GM19193 (cell line): ENCODE results near the gene NHSL2.

Source experiments
- POLR2A ChIP-seq: IDR thresholded peaks from 4 replicates; pipeline ENCODE4 v1.6.1; 2011; ENCODE audit not compliant: insufficient read depth, insufficient read length; ENCODE audit errors: extremely low read depth

The NHSL2 gene

GRCh38 chrX:72020204-72020603 lies 109.6 kb downstream of the NHSL2 start:
- no peak for TF ChIP-seq POLR2A

- no peak for TF ChIP-seq POLR2A
Measured at GRCh38 chrX:72020788-72021187, 110.1 kb downstream of the NHSL2 start.

DNA sequence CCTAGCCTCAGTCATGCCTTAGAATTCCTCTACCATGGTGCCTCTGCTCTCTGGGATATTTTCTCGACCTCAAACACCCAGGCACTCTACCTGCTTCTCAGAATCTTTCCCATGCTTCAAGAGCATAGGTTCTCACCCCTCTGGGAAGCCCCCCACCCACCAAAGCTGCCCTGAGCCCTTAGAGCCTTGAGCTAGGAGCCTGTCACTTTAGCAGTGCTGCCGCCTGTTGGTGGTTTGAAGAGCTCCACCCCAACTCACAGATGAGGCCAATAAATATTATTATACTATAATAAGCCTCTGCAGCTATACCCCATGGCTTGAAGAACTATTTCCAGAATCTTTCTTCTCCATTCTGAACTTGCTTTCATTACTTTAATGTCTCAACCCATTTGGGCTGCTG lies 111.3 kb downstream of the NHSL2 start:
- no peak for TF ChIP-seq POLR2A

- TF ChIP-seq POLR2A: no peak
Measured at GRCh38 chrX:72023071-72023470, 112.4 kb downstream of the NHSL2 start.

DNA sequence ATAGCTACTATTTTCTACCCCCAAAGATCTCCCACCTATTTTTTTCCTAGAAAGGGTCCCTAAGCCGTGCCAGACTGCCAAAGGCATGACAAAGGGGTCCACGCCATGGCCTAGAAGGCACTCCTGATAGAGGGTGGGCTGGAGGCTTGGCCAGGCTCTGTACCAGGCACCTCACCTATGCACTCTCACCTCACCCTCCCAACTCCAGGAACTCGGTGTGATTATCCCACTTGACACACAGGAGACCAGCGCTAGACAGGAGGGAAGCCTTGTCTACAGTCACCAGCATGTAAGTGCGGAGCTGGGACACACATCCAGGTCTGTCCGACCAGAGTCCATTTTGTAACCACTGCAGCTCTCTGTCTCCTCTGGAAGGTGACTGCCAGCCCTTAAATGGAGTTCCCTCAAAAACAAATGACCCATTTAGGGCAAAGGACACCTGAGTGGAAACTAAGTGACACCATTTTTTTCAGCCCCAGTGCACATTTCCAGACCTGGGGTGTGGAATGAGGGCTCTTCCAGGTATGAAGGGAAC lies 114.7 kb downstream of the NHSL2 start:
- no peak for TF ChIP-seq POLR2A

- no peak for TF ChIP-seq POLR2A
Measured at GRCh38 chrX:72026341-72027023, 115.8 kb downstream of the NHSL2 start.

- TF ChIP-seq POLR2A: no peak
Measured at GRCh38 chrX:72027024-72027913, 116.6 kb downstream of the NHSL2 start.

DNA sequence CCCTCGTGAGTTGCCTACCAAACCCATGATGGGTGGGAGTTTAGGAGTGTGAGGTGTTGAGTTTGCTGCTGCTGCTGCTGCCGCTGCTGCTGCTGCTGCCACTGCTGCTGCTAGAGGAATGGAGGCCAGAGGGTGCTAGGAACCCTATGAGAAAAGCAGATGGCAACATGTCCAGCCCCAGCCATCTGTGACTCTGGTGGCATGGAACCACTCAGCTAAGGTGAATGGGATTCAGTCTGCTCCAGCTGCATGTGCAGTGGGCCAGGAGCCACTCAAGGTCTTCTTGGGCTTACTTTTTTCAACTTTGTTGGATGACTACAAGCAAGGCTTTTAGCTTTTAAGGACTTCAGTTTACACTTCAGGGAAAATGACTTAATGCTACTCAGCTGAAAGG lies 117.3 kb downstream of the NHSL2 start:
- no peak for TF ChIP-seq POLR2A

DNA sequence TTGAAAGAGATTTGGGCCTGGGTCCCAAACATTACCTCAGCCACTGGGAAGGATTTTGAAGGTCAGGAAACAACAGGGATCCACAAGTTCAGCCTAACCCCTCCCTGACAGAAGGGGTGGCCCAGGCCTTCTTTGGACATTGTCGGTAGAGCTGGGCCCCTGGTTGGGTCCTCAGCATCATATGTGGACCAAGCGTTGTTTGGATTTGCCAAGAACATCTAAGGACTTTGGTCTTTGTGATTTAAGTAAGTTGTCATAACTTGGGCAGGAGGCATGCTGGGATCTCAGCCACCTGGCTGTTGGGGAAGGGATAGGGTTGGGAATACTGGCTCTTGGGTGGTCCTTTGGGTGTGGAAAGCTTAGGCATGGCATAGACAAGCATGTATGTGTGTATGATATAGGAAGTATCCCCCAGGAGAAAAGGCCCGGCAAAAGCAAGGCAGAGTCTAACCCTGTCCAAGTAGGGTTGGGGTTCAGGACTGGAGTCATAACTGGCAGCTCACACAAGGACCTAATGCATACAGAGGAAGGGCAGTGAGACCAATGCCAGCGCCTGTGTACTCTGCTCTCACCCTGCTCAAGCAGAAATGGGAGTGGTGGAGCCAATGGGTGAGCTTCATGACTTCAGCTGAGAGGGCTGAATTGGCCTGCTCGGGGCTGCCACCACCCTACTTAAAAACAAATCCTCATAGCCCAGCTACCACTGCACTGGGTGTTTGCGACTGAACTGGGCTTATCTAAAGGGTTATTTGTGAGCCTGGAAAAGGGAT lies 118.2 kb downstream of the NHSL2 start:
- TF ChIP-seq POLR2A: no peak

DNA sequence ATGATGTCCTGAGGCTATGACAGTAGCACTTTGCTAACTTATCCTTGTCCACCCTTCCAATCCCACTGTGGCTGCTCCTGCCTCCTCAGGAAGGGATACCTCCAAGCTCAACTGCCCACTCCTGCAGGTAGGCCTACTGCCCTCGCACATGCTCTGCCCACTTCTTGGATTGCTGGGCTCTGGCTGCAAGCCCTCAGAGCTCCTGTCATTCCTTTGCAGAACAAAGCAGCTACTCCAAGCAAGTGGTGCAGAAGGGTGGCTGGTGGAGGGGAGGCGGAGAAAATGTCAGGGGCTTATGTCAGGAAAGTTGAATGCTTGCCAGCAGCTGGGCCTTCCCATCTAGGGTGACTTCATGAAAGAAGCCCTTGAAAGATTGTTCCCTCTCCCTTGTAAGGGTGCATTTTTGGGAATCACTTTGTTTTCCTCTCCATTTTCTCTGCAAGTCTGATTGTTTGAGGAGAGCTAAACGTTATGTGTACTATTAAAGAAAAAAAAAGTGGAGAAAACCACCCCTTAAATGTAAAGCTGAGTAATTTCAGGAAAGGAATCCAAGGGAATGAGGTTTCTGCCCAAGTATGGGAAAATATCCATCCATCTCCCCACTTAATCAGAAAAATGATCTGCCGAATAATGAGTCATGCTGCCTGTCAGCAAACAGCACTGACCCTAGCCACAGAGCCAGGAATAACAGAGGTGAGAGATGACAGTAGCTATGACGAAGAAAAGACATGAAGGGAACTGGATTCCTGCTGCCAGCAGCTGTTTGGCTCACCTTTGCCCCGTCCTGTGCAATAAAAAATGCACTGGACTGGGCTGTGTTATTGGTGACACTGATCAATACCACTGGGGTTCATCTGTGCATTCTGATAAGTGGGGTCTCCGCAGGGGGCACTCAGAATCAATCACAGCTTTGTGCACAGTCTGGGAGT lies 119.1 kb downstream of the NHSL2 start:
- no peak for TF ChIP-seq POLR2A

- TF ChIP-seq POLR2A: no peak
Measured at GRCh38 chrX:72030431-72030830, 119.8 kb downstream of the NHSL2 start.

DNA sequence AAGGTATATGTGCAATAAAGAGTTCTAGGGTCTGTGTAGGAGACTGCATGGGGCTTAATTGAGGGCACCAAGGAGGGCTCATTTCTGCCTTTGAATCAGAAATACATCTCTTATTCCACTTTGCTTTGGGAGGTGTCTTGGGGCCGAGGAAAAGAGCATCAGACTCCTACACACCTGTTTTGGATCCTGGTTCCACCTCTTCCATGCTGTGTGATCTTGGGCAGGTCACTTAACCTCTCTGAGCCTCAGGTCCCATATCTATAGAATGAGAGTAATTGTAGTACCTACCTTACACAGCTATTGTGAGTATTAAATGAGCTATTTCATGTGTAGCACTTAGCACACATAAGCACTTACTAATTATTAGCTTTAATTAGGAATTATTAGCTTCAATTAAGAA lies 120.5 kb downstream of the NHSL2 start:
- no peak for TF ChIP-seq POLR2A

DNA sequence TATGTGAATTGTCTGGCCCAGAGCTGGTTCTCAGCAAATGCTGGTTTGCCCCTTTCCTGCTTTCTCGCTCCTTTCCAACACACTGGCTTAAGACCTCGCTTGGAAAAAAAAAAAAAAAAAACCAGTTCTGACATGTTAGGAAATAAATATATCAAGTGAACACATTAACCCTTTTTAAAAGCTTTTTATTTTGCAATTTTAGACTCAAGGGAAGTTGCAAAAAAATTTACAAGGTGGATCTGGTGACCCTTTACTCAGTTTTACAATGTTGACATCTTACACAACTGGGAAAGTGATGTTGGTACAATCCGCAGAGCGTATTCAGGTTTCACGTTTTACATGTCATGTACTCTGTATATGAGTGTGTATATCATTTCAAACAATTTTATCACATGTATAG lies 121.0 kb downstream of the NHSL2 start:
- TF ChIP-seq POLR2A: no peak

DNA sequence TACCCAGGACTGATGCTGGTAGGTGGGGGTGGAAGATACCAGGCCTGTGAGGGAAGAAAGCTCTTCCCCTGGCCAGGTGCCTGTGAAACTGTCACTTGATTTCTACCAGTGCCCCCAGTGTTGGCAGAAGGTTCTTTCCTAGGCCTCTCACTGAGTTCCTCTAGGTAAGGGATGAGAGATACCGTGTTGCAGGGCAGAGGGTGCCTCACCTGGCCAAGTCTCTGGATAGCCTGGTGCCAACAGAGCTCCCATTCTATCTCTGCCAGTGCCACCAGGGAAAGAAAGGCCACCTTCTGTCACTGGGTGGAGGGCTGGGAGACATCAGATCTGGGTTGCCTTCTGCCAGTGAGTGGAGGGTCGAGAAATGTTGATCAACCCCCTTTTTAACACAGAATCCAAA lies 127.0 kb downstream of the NHSL2 start:
- TF ChIP-seq POLR2A: no peak
